Measurements from ENCODE around the gene CACNA2D4. TPM values are rescaled to one million over a fixed set of nuclear protein-coding genes. Genes with fewer than 3 reads are reported as not detected.

The CACNA2D4 gene
- polyA plus RNA-seq, 3 donors: 1.8 to 2.4 (median 2.3) TPM

DNA sequence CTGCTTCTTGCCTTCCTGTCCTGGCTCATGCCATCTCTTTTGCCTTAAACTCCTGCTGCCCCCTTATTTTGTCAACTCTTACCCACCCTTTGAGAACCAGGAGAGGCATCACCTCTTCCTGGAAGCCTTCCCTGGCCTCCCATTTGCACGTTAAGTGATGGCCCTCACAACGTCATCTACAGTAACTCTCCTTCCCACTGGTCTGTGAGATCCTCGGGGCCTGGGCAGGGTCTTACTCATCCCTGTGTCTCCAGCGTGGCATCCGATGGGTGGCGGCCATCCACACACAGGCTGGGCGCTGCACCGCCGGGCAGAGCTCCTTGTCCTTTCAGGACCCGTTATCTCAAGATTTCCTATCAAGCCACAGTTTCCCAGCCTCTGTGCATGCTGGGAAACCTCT, 16.8 kb upstream of the CACNA2D4 start:
- DNase-seq (ENCODE audit: low read depth in 3 of 3, low spot score in 2 of 3): no peak

DNA sequence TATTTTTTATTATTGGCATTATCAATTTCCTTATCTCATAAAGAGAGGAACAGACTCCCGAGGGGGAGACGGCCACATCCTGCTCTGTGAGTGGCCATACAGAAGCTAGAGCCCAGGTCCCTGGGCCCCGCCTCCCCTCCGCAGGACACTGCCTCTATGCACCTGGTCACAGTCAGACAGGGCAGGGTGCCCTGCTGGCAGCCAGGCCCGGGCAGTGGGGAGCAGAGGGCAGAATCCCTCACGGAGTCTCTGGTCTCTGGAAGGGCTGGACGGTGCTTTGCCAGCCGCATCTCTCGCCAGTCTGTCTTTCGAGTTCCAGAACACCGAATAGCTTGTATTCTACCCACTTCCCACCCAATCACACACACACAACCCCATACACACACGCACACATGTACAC, 16.4 kb upstream of the CACNA2D4 start:
- no peak for DNase-seq (ENCODE audit: low read depth in 3 of 3, low spot score in 2 of 3)

DNA sequence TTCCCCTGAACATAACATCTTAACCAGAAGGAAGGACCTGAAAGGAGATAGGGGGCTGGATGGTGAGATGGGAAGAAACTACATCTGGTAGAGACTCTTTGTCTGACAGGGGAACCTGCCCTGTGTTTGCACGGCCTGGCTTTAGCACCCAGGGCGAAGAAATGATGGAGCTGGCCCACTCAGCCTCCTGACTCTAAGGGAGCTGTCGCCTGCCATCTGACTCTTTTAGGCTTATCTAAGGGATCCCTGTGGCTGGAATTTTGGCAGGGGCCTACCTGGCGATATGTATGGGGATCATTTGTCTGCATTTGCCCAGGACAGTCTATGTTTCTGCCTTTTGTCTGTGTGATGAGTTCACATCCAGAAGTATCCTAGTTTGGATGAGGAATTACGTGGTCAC, 15.6 kb upstream of the CACNA2D4 start:
- DNase-seq (ENCODE audit: low read depth in 3 of 3, low spot score in 2 of 3): no peak

DNA sequence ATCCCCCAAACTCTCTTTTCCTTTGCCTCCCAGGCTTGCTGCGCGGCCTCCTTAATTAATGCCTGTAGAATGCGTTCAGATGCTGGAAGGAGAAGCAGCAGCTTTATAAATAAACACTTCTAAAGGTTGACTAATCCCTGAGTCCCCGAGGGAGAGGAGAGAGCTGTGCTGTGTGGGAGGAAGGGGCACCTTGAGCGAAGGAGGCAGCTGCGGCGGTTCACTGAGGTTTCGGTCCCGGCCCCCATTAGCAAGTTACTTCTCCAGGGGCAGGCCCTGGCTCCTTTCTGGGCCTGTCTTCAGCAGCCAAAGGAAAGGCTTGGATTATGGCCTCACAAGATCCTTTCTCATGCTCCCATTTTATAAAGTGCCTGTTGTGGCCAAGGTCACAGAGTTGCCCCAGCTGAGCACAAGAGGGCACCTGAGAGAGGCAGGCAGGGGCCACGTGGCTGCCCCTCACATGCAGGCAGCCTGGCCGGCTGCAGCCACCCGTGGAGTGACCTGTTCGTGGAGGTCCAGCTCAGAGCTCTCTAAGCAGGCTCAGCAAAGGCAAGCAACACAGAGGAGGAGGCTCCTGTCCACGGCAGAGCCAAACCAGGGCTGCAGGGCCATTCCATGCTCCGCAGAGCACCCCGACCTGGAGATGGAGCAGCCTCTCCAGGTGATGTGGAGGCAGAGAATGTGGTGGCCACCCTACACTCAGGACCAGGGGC, 15.0 kb upstream of the CACNA2D4 start:
- no peak for DNase-seq (ENCODE audit: low read depth in 3 of 3, low spot score in 2 of 3)

GRCh38 chr12:1932264-1932777, 13.9 kb upstream of the CACNA2D4 start:
- DNase-seq (ENCODE audit: low read depth in 3 of 3, low spot score in 2 of 3): no peak

DNA sequence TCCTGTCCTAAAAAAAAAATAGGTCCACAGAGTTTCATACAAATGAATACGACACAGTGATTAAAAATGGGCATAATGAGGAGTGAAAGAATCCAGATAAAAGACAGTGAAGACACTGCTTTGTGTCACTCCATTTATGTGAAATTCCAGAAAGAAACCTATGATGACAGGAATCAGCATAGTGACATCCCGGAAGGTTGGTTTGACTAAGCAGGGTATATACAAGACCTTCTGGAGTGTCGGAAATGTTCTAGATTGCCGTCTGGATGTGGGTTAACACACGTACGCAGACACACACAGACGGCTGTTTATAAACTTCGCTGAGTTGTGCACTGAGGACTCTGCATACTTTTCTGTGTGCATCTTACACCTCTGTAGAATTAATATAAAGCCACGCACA, 13.2 kb upstream of the CACNA2D4 start:
- no peak for DNase-seq (ENCODE audit: low read depth in 3 of 3, low spot score in 2 of 3)

- DNase-seq (ENCODE audit: low read depth in 3 of 3, low spot score in 2 of 3): no peak
These were observed 12.5 kb upstream of the CACNA2D4 start for GRCh38 chr12:1930803-1931597.

DNA sequence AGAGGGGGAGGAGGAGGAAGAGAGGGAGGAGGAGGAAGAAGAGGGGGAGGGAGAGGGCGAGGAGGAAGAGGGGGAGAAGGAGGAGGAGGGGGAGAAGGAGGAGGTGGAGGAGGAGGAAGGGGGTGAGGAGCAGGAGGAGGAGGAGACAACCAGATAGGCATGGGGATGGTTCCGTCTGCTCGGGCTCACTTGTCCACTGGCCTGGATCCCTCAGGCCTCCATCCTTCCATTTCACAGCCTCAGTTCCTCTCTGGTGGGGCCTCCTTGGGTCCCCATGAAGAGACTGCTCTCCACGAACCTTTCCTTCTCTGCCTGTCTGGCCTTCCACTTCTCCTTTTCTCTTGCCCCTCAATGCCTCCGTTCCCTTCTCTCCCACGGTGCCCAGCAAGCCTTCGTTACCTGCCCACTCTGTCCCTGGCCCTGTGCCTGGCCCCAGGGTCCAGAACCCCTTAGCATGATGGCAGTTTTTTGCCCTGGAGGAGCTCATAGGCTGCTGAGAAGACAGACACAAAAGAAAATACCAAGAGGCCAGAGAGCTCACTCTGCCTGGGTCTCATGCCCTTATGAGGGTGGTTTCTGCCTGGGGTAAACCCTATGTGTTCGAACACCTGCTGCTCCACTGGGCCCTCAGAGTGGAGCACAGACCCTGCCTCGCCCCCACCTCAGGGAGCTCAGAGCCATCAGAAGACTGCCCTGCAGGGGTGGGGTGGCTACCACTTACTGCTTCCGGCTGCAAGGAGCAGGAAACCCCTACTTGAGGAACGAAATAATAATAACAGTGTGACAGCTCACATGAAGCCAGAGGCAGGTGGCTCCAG, 11.7 kb upstream of the CACNA2D4 start:
- DNase-seq (ENCODE audit: low read depth in 3 of 3, low spot score in 2 of 3): no peak

DNA sequence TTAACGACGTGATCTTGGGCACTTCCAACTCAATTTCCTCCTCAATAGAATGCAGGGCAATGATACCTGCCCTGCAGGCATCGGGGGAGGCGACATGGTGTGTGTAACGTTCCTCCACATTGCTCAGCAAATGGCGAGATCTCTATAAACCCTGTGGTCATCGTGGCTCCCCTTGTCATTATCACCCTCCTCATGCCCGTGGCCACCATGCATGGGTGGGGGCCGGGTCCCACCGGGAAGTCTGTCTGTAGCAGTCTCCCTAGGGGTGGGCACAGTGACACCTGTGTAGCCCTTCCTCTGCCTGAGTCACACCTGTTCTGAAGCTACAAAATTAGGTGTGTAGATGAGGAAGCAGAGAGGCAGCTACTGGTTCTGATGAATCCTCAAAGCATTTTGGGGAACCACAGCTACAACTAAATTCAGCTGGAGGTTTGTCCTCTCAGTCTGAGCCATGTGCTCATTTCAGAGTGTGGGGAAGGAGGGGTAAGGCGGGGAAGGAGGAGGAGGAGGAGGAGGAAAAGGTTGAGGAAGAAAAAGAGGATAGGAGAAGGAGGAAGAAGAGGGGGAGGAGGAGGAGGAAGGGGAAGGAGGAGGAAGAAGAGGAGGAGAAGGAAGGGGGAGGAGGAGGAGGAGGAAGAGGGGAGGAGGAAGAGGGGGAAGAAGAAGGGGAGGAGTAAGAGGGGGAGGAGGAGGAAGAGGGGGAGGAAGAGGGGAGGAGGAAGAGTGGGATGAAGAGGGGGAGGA, 11.0 kb upstream of the CACNA2D4 start:
- no peak for DNase-seq (ENCODE audit: low read depth in 3 of 3, low spot score in 2 of 3)

DNA sequence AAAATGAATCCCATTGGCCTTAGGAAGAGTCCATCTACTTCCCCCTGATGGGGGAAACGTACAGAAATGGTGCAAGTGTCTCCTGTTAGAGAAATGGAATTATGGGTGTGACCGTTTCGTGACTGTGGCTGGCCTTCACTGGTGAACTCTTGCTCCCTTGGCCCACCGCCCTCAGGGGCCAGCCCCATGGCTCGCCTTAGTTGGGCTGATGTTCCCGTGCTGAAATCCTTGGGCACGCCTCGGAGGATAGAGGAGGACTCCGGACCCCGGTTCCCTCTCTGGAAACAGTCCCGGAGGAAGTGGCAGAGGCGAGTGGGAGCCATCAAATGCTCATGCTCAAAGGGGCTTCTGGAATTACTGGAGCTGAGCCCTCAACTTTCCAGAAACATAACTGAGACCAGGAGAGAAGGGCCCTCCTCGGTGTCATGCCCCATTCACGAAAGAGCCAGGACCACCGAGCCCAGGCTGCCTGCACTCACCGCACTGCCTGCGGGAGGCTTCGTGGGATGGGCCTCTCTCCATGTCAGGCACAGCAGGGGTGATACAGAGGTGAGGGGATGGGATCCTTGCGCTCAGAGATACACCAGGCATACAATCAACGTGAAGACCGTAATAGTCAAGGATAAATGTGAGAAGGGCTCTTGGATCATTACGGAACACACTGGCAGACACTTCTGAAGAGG, 10.1 kb upstream of the CACNA2D4 start:
- DNase-seq (ENCODE audit: low read depth in 3 of 3, low spot score in 2 of 3): no peak

GRCh38 chr12:1927751-1928351, 9.4 kb upstream of the CACNA2D4 start:
- no peak for DNase-seq (ENCODE audit: low read depth in 3 of 3, low spot score in 2 of 3)

- no peak for DNase-seq (ENCODE audit: low read depth in 3 of 3, low spot score in 2 of 3)
These were observed 8.7 kb upstream of the CACNA2D4 start for GRCh38 chr12:1927051-1927680.

DNA sequence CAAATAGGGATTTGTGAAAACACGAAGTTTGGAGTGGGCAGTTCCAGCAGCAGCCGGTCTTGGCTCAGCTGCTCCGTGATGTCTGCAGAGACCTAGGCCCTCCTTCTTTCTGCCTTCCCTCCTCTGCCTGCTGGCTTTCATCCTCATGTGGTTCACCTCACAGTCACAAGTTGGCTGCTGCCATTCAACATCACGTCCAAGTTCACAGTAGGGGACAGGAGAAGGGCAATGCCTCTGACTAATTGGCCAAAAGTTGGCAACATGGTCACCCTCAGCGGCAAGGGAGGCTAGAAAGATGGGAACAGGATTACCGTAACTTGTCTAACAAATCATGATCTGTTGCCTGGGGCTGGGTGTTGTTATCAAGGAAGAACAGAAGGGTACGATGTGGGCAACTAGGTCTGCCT, 7.8 kb upstream of the CACNA2D4 start:
- no peak for DNase-seq (ENCODE audit: low read depth in 3 of 3, low spot score in 2 of 3)

DNA sequence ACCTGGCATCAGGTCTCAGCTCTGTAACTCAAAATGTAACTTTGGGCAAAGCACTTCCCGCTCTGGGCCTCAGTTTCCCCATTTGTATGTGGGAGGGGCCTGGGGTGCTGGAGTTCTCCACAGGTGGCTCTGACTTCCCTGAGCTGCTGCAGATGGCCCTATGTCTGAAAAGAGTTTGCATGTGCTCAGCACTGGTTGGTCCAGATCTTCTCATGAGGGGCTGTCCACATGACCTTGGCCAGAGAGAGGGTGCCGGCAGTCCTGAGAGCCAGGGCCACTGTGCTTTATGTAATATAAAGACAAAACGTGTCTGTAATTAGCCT, 7.2 kb upstream of the CACNA2D4 start:
- DNase-seq (ENCODE audit: low read depth in 3 of 3, low spot score in 2 of 3): no peak

DNA sequence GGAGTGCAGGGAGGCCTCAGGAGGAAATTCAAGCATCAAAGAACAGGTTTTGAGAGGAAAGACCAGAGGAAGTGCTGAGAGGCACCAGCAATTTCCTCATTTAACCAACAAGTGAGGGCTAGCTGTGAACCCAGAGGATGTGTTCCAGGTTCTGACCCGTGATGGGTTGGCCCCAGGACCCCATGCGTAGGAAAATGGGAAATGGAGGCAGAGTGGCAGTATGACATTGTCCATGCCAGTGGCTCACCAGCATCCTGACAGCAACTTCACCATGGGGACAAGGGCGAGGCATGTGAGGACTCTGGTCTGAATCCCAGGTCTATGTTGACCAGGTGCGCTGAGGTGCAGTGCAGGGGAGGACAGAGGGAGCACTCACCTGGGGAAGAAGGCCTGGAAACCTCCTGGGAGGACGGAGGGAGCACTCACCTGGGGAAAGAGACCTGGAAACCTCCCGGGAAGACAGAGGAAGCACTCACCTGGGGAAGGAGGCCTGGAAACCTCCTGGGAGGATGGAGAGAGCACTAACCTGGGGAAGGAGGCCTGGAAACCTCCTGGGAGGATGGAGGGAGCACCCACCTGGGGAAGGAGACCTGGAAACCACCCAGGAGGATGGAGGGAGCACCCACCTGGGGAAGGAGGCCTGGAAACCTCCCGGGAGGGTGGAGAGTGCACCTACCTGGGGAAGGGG, 6.7 kb upstream of the CACNA2D4 start:
- DNase-seq (ENCODE audit: low read depth in 3 of 3, low spot score in 2 of 3): no peak

- DNase-seq (ENCODE audit: low read depth in 3 of 3, low spot score in 2 of 3): no peak
These were observed 4.5 kb upstream of the CACNA2D4 start for GRCh38 chr12:1922985-1923384.

GRCh38 chr12:1922075-1922709, 3.7 kb upstream of the CACNA2D4 start:
- DNase-seq (ENCODE audit: low read depth in 3 of 3, low spot score in 2 of 3): no peak

DNA sequence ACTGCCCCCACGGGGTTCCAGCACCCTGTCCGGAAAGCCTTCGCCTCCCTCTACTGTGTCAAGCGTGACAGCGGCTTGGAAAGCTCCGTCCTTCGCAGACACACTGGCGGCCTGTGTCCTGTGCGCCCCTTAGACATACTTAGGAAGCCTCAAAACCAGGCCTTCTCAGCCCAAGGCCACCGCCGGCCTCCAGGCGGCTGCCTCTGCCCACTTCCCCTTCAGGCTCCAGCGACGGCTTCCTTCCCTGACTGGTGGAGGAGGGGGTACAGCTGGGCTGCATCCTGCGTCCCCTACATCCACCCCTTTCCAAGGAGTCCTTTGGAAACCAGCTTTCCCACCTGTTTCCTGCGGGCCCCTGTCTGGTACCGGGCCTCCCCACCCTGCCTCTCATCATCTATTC, 2.5 kb upstream of the CACNA2D4 start:
- DNase-seq (ENCODE audit: low read depth in 3 of 3, low spot score in 2 of 3): no peak
